Stimulated activated CD8-positive, alpha-beta memory T cell treated with anti-CD3 and anti-CD28 coated beads, Interleukin-7, amount 100 ng/mL, for 4 hours (primary cell): ENCODE measurements around the gene COA1.
A peak's percentile ranks its signal among the peaks of the same experiment; 100 is the strongest.
"Not testable (repeated sequence)": the region's sequence is repeated elsewhere in the genome, so short reads cannot be mapped to it uniquely, and the experiment has no call there.

Experiments used
- DNase-seq, 2 donors: peaks; one replicate each; pipeline ENCODE4 v3.0.0-alpha.2; 2020; ENCODE audit warnings: low read depth in 2 of 2

The COA1 gene

GRCh38 chr7:43758029-43758821 is 28.9 kb upstream of the COA1 start, which contains the start of gene BLVRA:
TSS of gene BLVRA (plus strand) at chr7:43758680. CDS start at chr7:43771159, 12,479 bp downstream.
- peak; percentile 38 to 62 for DNase-seq

GRCh38 chr7:43757073-43757720 is 27.9 kb upstream of the COA1 start:
- no peak for DNase-seq

GRCh38 chr7:43756368-43757072 is 27.2 kb upstream of the COA1 start:
- no peak for DNase-seq

- DNase-seq, result no peak
Observed at GRCh38 chr7:43754596-43754995, 25.3 kb upstream of the COA1 start.

- DNase-seq, result no peak
Observed at GRCh38 chr7:43753843-43754242, 24.5 kb upstream of the COA1 start.

GRCh38 chr7:43753271-43753810 is 24.0 kb upstream of the COA1 start:
- DNase-seq, result no peak

- DNase-seq, result no peak
Observed at GRCh38 chr7:43752411-43752810, 23.1 kb upstream of the COA1 start.

- no peak for DNase-seq
Observed at GRCh38 chr7:43750016-43750887, 20.9 kb upstream of the COA1 start.

GRCh38 chr7:43749383-43749940 is 20.1 kb upstream of the COA1 start:
- no peak for DNase-seq

- DNase-seq, result no peak
Observed at GRCh38 chr7:43747328-43748105, 18.2 kb upstream of the COA1 start.

GRCh38 chr7:43742692-43743091 is 13.4 kb upstream of the COA1 start:
- DNase-seq, result no peak

GRCh38 chr7:43737467-43738127 is 8.3 kb upstream of the COA1 start:
- DNase-seq, result no peak

GRCh38 chr7:43735802-43736603 is 6.7 kb upstream of the COA1 start:
- no peak for DNase-seq

GRCh38 chr7:43735403-43735801 is 6.1 kb upstream of the COA1 start:
- no peak for DNase-seq

GRCh38 chr7:43734575-43735332 is 5.4 kb upstream of the COA1 start:
- not testable (repeated sequence) for DNase-seq

- not testable (repeated sequence) for DNase-seq
Observed at GRCh38 chr7:43731494-43731893, 2.2 kb upstream of the COA1 start.

GRCh38 chr7:43729924-43730248 is 563 bp upstream of the COA1 start:
- no peak for DNase-seq

GRCh38 chr7:43727494-43727893 is 1.8 kb downstream of the COA1 start:
- DNase-seq, result no peak
